Measurements from ENCODE around the gene NKAIN1.

The NKAIN1 gene

DNA sequence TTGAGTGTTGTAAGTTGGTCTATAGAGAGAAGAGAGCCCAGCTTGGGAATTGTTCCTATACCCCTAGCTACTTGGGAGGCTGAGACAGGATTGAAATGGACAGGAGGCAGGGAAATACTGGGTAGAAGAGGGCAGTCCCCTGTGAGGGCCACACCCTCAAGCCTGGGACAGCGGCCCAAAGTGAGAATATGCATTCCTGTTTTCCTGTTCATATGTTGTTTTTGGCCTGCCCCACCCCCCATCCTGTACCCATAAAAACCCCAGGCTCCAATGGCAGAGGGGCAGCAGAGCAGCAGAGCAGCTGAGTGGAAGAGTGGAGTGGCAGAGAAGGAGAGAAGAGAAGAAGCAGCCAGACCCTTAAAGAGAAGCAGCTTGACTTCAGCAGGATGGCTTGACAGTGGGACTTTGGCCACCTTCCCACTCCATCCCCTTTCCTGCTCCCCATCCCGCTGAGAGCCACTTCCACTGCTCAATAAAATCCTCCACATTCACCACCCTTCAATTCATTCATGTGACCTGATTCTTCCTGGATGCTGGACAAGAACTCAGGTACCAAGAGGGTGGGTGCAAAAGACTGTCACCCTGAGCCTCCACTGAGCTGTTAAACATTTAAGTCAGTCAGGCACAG, 103.6 kb downstream of the NKAIN1 start:
- no peaks in the 10 kb centered on the region for H3K36me3 Mint-ChIP-seq
- no peak overlapping the region for H3K27ac Mint-ChIP-seq

DNA sequence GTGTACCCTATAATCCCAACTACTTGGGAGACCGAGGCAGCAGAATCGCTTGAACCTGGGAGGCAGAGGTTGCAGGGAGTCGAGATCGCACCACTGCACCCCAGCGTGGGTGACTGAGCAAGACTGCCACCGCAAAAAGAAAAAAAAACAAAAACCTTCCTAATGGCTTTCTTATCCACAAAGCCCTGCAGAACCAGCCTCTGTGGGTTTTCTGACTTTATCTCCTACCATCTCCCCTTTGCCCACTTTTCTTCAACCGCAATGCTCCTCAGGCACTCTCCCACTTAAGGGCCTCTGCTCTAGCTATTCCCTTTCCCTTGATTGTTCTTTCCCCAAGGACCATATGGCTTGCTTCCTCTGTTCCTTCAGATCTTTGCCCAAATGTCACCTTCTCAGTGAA, 106.3 kb downstream of the NKAIN1 start:
- H3K4me3 Mint-ChIP-seq, result no peak overlapping the region
- no peaks in the 10 kb centered on the region for H3K9me3 Mint-ChIP-seq
- no peak overlapping the region for H3K27ac Mint-ChIP-seq
- no peak for ATAC-seq
- H3K4me1 Mint-ChIP-seq, result no peaks in the 10 kb centered on the region
- no peaks in the 10 kb centered on the region for H3K27me3 Mint-ChIP-seq
- no peaks in the 10 kb centered on the region for H3K36me3 Mint-ChIP-seq

More for the DNA sequence above, 103.6 kb downstream of the NKAIN1 start:
- Mint-ChIP-seq H3K27me3 (no peaks in the 10 kb centered on the region), H3K4me3 (no peak overlapping the region), H3K9me3 (no peaks in the 10 kb centered on the region), H3K4me1 (no peaks in the 10 kb centered on the region)
- no peak for ATAC-seq
